Caco-2 (cell line): Measurements from ENCODE around the gene COL27A1. TPM values are rescaled to one million over a fixed set of nuclear protein-coding genes. Genes with fewer than 3 reads are reported as not detected.

Experiments used
- BruUV-seq: library from RNA; stranded (reverse); fragments of 400-500 nt; replicated peaks from 2 replicates; lab custom pipeline; 2021; lab: Mats Ljungman, UMichigan
- CTCF ChIA-PET: fragments of 300-600 bp; sonication (Branson Sonifier 250); formaldehyde crosslinking; loops from one replicate; lab custom pipeline; 2022; ENCODE audit warnings: antibody characterized with exemption; lab: Charles Lee
- POLR2A ChIA-PET: fragments of 300-600 bp; sonication (Branson Sonifier 250); formaldehyde crosslinking; loops from one replicate; lab custom pipeline; 2022; ENCODE audit warnings: antibody characterized with exemption; lab: Charles Lee
- DNase-seq, 2 experiments: peaks; one replicate each; pipeline versions ENCODE4 v3.0.0 to v3.0.0-alpha.2; 2020 to 2022
- H3K27me3 ChIP-seq: replicated peaks from 2 replicates; pipeline ENCODE4 v1.6.0; 2011; ENCODE audit warnings: low read length; ENCODE audit not compliant: control insufficient read depth, insufficient read depth
- H3K36me3 ChIP-seq: 2 replicates; pipeline ENCODE4 v1.5.1; 2011; ENCODE audit warnings: low read length; ENCODE audit not compliant: control insufficient read depth, insufficient read depth
- H3K4me1 ChIP-seq: fragments of 250-450 bp; sonication (Bioruptor Pico); 2 replicates; pipeline ENCODE4 v1.5.1; 2020; ENCODE audit warnings: mild to moderate bottlenecking
- H3K4me3 ChIP-seq: 2 replicates; pipeline ENCODE4 v1.5.1; 2011; ENCODE audit warnings: low read depth, mild to moderate bottlenecking, control low read depth, low read length
- H3K9me3 ChIP-seq: fragments of 250-450 bp; sonication (Bioruptor Pico); 2 replicates; pipeline ENCODE4 v1.5.1; 2020; ENCODE audit warnings: mild to moderate bottlenecking, moderate library complexity
- H3K27ac Mint-ChIP-seq: one replicate; pipeline ENCODE4 v1.8.0; 2022; ENCODE audit warnings: mixed read lengths; ENCODE audit not compliant: unreplicated experiment
- H3K27me3 Mint-ChIP-seq: one replicate; pipeline ENCODE4 v1.8.0; 2022; ENCODE audit warnings: mixed read lengths; ENCODE audit not compliant: insufficient read depth, unreplicated experiment
- H3K36me3 Mint-ChIP-seq: one replicate; pipeline ENCODE4 v1.8.0; 2022; ENCODE audit warnings: mild to moderate bottlenecking, mixed read lengths; ENCODE audit not compliant: insufficient read depth, unreplicated experiment
- H3K4me1 Mint-ChIP-seq: one replicate; pipeline ENCODE4 v1.8.0; 2022; ENCODE audit warnings: low read depth, mixed read lengths; ENCODE audit not compliant: unreplicated experiment
- H3K4me3 Mint-ChIP-seq: one replicate; pipeline ENCODE4 v1.8.0; 2022; ENCODE audit warnings: mild to moderate bottlenecking, moderate library complexity, mixed read lengths; ENCODE audit not compliant: unreplicated experiment
- H3K9me3 Mint-ChIP-seq: one replicate; pipeline ENCODE4 v1.8.0; 2022; ENCODE audit warnings: mixed read lengths; ENCODE audit not compliant: unreplicated experiment
- intact Hi-C: fragments of 100-400 bp; cut with micrococcal nuclease; formaldehyde crosslinking; loops from one replicate; pipeline ENCODE4 v1.10.0; 2022; ENCODE audit not compliant: unreplicated experiment
- total RNA-seq: library from RNA; stranded (reverse); gene quantifications from 2 replicates; pipeline ENCODE4 v1.2.3, GENCODE V29; 2022
- TF ChIP-seq, protein P1 (sequence below), 2 experiments: fragments of 200-600 bp in 1 of 2; IDR thresholded peaks; 1 replicate in 1 of 2; 2 replicates in 1 of 2; pipeline versions ENCODE4 v1.5.1 to v1.8.0; 2011 to 2022; ENCODE audit warnings: antibody characterized with exemption in 1 of 2, control low read depth in 1 of 2, inconsistent platforms in 1 of 2, low read depth in 1 of 2, low read length in 1 of 2, mild to moderate bottlenecking in 1 of 2, moderate library complexity in 1 of 2; ENCODE audit not compliant: insufficient read depth in 1 of 2, severe bottlenecking in 1 of 2, unreplicated experiment in 1 of 2

Gene COL27A1
- total RNA-seq, 1 experiment from 2014 or later, result 31.1 TPM

DNA sequence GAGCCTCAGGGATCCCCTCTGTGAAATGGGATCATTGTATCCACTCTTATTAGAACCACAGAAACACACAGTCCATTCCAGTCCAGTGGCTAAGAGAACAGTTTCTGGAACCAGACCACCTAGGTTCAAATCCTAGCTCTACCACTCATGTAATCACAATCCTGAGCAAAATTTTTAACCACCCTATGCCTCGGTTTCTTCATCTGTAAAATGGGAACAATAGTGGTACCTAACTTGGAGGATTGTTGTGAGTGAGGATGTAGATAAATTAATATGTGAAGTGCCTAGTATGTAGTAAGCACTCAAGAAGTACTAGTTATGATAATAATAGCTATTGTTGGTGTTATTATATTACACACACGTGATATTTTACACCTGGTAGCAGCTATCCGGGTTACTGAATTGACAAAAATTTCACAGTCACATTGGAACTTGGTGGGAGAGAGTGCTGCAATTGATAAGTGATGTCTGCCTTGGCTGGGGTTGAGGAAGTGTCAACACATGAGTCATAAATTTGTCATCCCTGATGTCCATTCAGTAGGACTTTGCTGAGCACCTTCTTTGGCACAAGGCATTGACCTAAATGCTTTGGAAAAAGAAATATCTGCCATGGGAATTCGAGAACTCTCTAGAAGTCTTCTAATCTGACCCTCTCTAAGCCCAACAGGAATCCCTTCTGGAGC is 68.4 kb downstream of the COL27A1 start:
- Mint-ChIP-seq H3K9me3 (no peaks in the 10 kb centered on the region), H3K4me3 (no peak overlapping the region), H3K4me1 (no peaks in the 10 kb centered on the region), H3K27me3 (no peaks in the 10 kb centered on the region), H3K27ac (no peak overlapping the region), H3K36me3 (peaks cover 10% of the 10 kb centered on the region)
- Histone ChIP-seq H3K9me3 (no peaks in the 10 kb centered on the region), H3K4me1 (no peaks in the 10 kb centered on the region), H3K36me3 (peaks cover 1% of the 10 kb centered on the region; the same call in 1 of the 2 replicates), H3K27me3 (no peaks in the 10 kb centered on the region), H3K4me3 (no peak overlapping the region)
- intact Hi-C loops, result no loop called here
- TF ChIP-seq, protein P1, sequence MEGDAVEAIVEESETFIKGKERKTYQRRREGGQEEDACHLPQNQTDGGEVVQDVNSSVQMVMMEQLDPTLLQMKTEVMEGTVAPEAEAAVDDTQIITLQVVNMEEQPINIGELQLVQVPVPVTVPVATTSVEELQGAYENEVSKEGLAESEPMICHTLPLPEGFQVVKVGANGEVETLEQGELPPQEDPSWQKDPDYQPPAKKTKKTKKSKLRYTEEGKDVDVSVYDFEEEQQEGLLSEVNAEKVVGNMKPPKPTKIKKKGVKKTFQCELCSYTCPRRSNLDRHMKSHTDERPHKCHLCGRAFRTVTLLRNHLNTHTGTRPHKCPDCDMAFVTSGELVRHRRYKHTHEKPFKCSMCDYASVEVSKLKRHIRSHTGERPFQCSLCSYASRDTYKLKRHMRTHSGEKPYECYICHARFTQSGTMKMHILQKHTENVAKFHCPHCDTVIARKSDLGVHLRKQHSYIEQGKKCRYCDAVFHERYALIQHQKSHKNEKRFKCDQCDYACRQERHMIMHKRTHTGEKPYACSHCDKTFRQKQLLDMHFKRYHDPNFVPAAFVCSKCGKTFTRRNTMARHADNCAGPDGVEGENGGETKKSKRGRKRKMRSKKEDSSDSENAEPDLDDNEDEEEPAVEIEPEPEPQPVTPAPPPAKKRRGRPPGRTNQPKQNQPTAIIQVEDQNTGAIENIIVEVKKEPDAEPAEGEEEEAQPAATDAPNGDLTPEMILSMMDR (IDR thresholded peaks at IDR 0.05; ENCODE audit: insufficient read depth in 1 of 2, low read depth in 1 of 2, low read length in 1 of 2, severe bottlenecking in 1 of 2, unreplicated experiment in 1 of 2), result no peak
- no TSS peak for BruUV-seq
- CTCF ChIA-PET, result no interaction called here
- DNase-seq, result no peak
- POLR2A ChIA-PET, result no interaction called here

DNA sequence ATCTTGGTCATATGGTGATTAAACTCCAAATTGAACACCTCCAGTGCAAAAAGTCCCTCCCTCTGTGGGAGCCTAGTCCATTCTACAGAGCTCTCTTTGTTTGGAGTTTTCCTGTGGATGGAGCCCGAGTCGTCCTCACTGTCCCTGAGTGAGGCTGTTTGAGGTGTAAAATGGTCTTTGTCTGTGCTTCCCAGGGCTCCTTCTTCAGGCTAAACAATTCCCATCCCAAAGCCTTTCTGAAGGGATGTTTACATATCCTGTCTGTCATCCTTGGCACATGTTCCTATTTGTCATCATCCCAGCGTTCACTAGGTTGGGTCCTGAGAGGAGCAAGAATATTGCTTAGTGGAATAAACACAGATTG is 68.9 kb downstream of the COL27A1 start:
- no peak overlapping the region for H3K4me3 Mint-ChIP-seq
- peaks cover 6% of the 10 kb centered on the region for H3K36me3 Mint-ChIP-seq
- no peak for DNase-seq
- ChIA-PET POLR2A (no interaction called here), CTCF (interaction anchor here (0.6 kb wide), 1 partner anchor 726 kb away, joined by 3 read pairs; no protein-coding TSS in a partner anchor)
- Histone ChIP-seq H3K4me3 (no peak overlapping the region), H3K4me1 (no peaks in the 10 kb centered on the region), H3K36me3 (peaks cover 1% of the 10 kb centered on the region; the same call in 1 of the 2 replicates), H3K27me3 (no peaks in the 10 kb centered on the region), H3K9me3 (no peaks in the 10 kb centered on the region)
- H3K27me3 Mint-ChIP-seq, result no peaks in the 10 kb centered on the region
- intact Hi-C loops, result no loop called here
- no TSS peak for BruUV-seq
- no peak overlapping the region for H3K27ac Mint-ChIP-seq
- no peaks in the 10 kb centered on the region for H3K4me1 Mint-ChIP-seq
- H3K9me3 Mint-ChIP-seq, result no peaks in the 10 kb centered on the region
- TF ChIP-seq, protein P1 (IDR thresholded peaks at IDR 0.05; ENCODE audit: insufficient read depth in 1 of 2, low read depth in 1 of 2, low read length in 1 of 2, severe bottlenecking in 1 of 2, unreplicated experiment in 1 of 2), result no peak

DNA sequence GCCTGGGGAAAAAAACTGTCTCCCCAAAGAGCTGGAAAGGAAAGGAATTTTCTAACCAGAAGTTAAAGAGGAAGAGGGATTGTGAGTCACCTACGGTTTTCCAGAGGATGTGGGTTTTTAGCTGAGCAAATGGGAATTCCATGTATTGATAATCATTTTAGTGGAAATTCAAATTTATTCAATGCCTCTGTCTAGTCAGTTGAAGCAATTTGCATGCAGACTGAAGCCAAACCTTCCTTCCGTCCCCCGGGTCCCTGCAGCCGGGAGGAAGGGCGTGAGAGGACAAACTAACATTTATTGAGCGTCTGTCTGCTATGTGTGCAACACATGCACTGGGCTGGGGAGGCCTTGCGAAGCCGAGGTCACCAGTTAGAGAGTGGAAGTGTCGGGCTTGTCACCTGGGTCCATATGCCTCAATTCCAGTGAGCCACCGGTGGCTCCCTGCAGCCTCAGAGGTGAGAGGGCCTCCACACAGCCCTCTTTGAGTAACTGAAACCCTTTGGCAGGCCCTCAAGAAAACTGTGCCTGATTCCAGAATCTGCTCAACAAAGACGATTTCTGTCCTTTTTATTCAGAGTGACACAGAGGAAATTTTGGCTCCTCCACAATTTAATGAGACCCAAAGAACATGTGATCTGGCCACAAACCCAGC is 70.3 kb downstream of the COL27A1 start:
- BruUV-seq, result no TSS peak
- intact Hi-C loops, result no loop called here
- Mint-ChIP-seq H3K36me3 (peaks cover 5% of the 10 kb centered on the region), H3K27me3 (no peaks in the 10 kb centered on the region), H3K4me1 (no peaks in the 10 kb centered on the region), H3K27ac (no peak overlapping the region), H3K4me3 (no peak overlapping the region), H3K9me3 (no peaks in the 10 kb centered on the region)
- H3K27me3 ChIP-seq, result no peaks in the 10 kb centered on the region
- no peaks in the 10 kb centered on the region for H3K9me3 ChIP-seq
- DNase-seq, result no peak
- POLR2A ChIA-PET, result no interaction called here
- peaks cover 1% of the 10 kb centered on the region; the same call in 1 of the 2 replicates for H3K36me3 ChIP-seq
- no peaks in the 10 kb centered on the region for H3K4me1 ChIP-seq
- no peak overlapping the region for H3K4me3 ChIP-seq
- TF ChIP-seq, protein P1 (IDR thresholded peaks at IDR 0.05; ENCODE audit: insufficient read depth in 1 of 2, low read depth in 1 of 2, low read length in 1 of 2, severe bottlenecking in 1 of 2, unreplicated experiment in 1 of 2), result no peak
- CTCF ChIA-PET, result interaction anchor here (1.4 kb wide), 1 partner anchor 118 kb away, joined by 4 read pairs; no protein-coding TSS in a partner anchor
